ENCODE measurements around the gene ABCF1. TPM values are rescaled to one million over a fixed set of nuclear protein-coding genes. Genes with fewer than 3 reads are reported as not detected.

The ABCF1 gene
- total RNA-seq, 1 experiment from 2014 or later: 53.3 TPM

GRCh38 chr6:30544666-30545272, 26.5 kb upstream of the ABCF1 start:
- no peaks in the 10 kb centered on the region for H3K9me3 ChIP-seq (ENCODE audit: control insufficient read depth in 1 of 2, insufficient read depth in 1 of 2, low read depth in 1 of 2, low read length in 2 of 2)
- TF ChIP-seq SIN3A (IDR thresholded peaks at IDR 0.05; ENCODE audit: low read depth) (no peak), JUND (IDR thresholded peaks at IDR 0.05) (no peak), SP1 (IDR thresholded peaks at IDR 0.05; ENCODE audit: low read depth) (no peak), ELF1 (IDR thresholded peaks at IDR 0.05; ENCODE audit: borderline replicate concordance, low read depth) (no peak), YY1 (IDR thresholded peaks at IDR 0.05; ENCODE audit: extremely low read depth, insufficient replicate concordance, low read depth, low read length) (no peak), ZNF274 (IDR thresholded peaks at IDR 0.05; ENCODE audit: low read depth, low read length) (no peak), POLR2AphosphoS5 (IDR thresholded peaks at IDR 0.05; ENCODE audit: low read depth, low read length) (no peak), RAD21 (IDR thresholded peaks at IDR 0.05; ENCODE audit: low read depth) (peak; percentile 48), CTCF (IDR thresholded peaks at IDR 0.05 in 2 of 3, conservative IDR thresholded peaks at IDR 0.05 in 1 of 3; ENCODE audit: borderline replicate concordance in 1 of 3, insufficient read depth in 1 of 3, low read depth in 2 of 3, low read length in 2 of 3) (peak; percentile 63 to 82 (median 70); a peak in 5 of 6 replicates), TCF7L2 (IDR thresholded peaks at IDR 0.05; ENCODE audit: borderline replicate concordance, extremely low read depth, insufficient read depth, insufficient read length) (no peak), ZBTB33 (IDR thresholded peaks at IDR 0.05; ENCODE audit: extremely low read depth, insufficient replicate concordance, low read length) (no peak), CEBPB (IDR thresholded peaks at IDR 0.05; ENCODE audit: low read depth) (no peak)
- H3K4me3 ChIP-seq (replicated peaks in 1 of 2; ENCODE audit: low read depth in 1 of 2, low read length in 2 of 2): no peak overlapping the region
- H4K20me1 ChIP-seq (ENCODE audit: insufficient read depth): no peaks in the 10 kb centered on the region
- no peaks in the 10 kb centered on the region for H3K79me2 ChIP-seq (ENCODE audit: insufficient read depth, low read length)
- H3K9ac ChIP-seq (ENCODE audit: low read length): no peak overlapping the region
- RAD21 ChIA-PET (ENCODE audit: low non-redundant PET in 1 of 2, low total read pairs in 2 of 2, uncharacterized antibody in 2 of 2, unreplicated experiment in 2 of 2): interaction anchor here (0.7 to 1.0 kb wide), 3 partner anchors 61 to 63 kb away, joined by 3 to 4 read pairs (median 4); no protein-coding TSS in a partner anchor
- ATAC-seq: peak; percentile 68
- CTCF ChIA-PET: interaction anchor here (0.6 to 2.4 kb wide), 26 partner anchors 8 to 543 kb away, joined by 3 to 28 read pairs (median 5); partner anchors contain the start of genes ABCF1, GNL1, MDC1 and PRR3
- intact Hi-C loops (cut with micrococcal nuclease): loop anchor here (1.0 to 5.0 kb wide), 2 partner anchors 61 to 188 kb away; no protein-coding TSS in a partner anchor
- peaks cover 0 to 10% of the 10 kb centered on the region in 2 experiments; a peak in 2 of 4 replicates for H3K4me1 ChIP-seq (ENCODE audit: control insufficient read depth in 1 of 2, insufficient read depth in 2 of 2, low read length in 2 of 2)
- no peaks in the 10 kb centered on the region for H3K27me3 ChIP-seq (ENCODE audit: insufficient read depth, low read length)
- no peaks in the 10 kb centered on the region for H3K9me2 ChIP-seq (ENCODE audit: insufficient read depth)
- no peak overlapping the region for H3K4me2 ChIP-seq (ENCODE audit: low read length)
- POLR2A ChIA-PET: interaction anchor here (0.6 to 1.3 kb wide), 5 partner anchors 8 to 68 kb away, joined by 3 to 10 read pairs (median 4); partner anchors contain the start of genes GNL1 and PRR3
- peak; percentile 36 for DNase-seq (ENCODE audit: low read depth, low spot score)
- TSS peak; percentile 11 for BruUV-seq (replicated peaks)
- H2AFZ ChIP-seq (ENCODE audit: low read depth, low read length, poor library complexity, severe bottlenecking): no peak overlapping the region
- H3K36me3 ChIP-seq (ENCODE audit: control insufficient read depth in 1 of 2, insufficient read depth in 2 of 2, low read length in 2 of 2): peaks cover 0 to 9% of the 10 kb centered on the region in 2 experiments; a peak in 1 of 4 replicates
- H3K27ac ChIP-seq (ENCODE audit: low read depth, low read length): no peak overlapping the region

Measured in HCT116 (cell line).